ENCODE results near the gene CTBP1. TPM values are rescaled to one million over a fixed set of nuclear protein-coding genes. Genes with fewer than 3 reads are reported as not detected.

CTBP1 gene
- total and polyA plus RNA-seq, 2 experiments from 2014 or later, result 74.0 to 192 TPM

- H3K4me3 Mint-ChIP-seq, result no peak overlapping the region
- TF ChIP-seq EZH2 (IDR thresholded peaks at IDR 0.05; ENCODE audit: low read depth, unreplicated experiment) (no peak), ETS1 (IDR thresholded peaks at IDR 0.05) (no peak), ZNF331 (CRISPR knock-in tag; IDR thresholded peaks at IDR 0.05; ENCODE audit: low read depth) (no peak), ZNF462 (CRISPR knock-in tag; IDR thresholded peaks at IDR 0.05) (no peak), EZH2phosphoT487 (IDR thresholded peaks at IDR 0.05; ENCODE audit: unreplicated experiment) (no peak), NANOG (IDR thresholded peaks at IDR 0.05; ENCODE audit: borderline replicate concordance) (no peak), JUNB (IDR thresholded peaks at IDR 0.05; ENCODE audit: unreplicated experiment) (no peak), STAT1 (IDR thresholded peaks at IDR 0.05; ENCODE audit: unreplicated experiment) (no peak), POLR2AphosphoS5 (IDR thresholded peaks at IDR 0.05; ENCODE audit: low read depth) (no peak), ZNF114 (CRISPR knock-in tag; IDR thresholded peaks at IDR 0.05) (no peak), CTCF (conservative IDR thresholded peaks at IDR 0.05; ENCODE audit: low read depth in 2 of 2) (no peak), REST (IDR thresholded peaks at IDR 0.05; ENCODE audit: unreplicated experiment) (no peak), CREB1 (CRISPR knock-in tag; IDR thresholded peaks at IDR 0.05; ENCODE audit: low read depth) (no peak)
- Histone ChIP-seq H3K27ac (ENCODE audit: low read depth) (no peak overlapping the region), H3F3A (replicated peaks; ENCODE audit: low read depth) (no peaks in the 10 kb centered on the region), H3K27me3 (ENCODE audit: insufficient read depth) (no peaks in the 10 kb centered on the region), H3K36me3 (ENCODE audit: insufficient read depth) (no peaks in the 10 kb centered on the region), H4K20me1 (replicated peaks; ENCODE audit: insufficient read depth) (no peaks in the 10 kb centered on the region), H3K9me2 (ENCODE audit: insufficient read depth) (no peaks in the 10 kb centered on the region; the same call in 1 of the 2 replicates), H3K79me2 (replicated peaks; ENCODE audit: insufficient read depth) (no peaks in the 10 kb centered on the region), H3K4me1 (ENCODE audit: insufficient read depth) (no peaks in the 10 kb centered on the region), H2AFZ (no peak overlapping the region), H3K4me3 (no peak overlapping the region), H3K4me2 (no peak overlapping the region)
- H3K36me3 Mint-ChIP-seq (ENCODE audit: low read depth), result peaks cover 4% of the 10 kb centered on the region; the same call in 2 of the 3 replicates
- no peak for DNase-seq (ENCODE audit: low spot score)
- no peaks in the 10 kb centered on the region for H3K4me1 Mint-ChIP-seq
- H3K27ac Mint-ChIP-seq, result no peak overlapping the region
- no peak for ATAC-seq
- H3K9me3 Mint-ChIP-seq, result peaks cover 51% of the 10 kb centered on the region
- peaks cover 9% of the 10 kb centered on the region for H3K27me3 Mint-ChIP-seq (ENCODE audit: insufficient read depth, low read depth, poor library complexity)
Measured at GRCh38 chr4:1279253-1279652, 30.3 kb upstream of the CTBP1 start.

All from GM23338 (cell line).